ENCODE results near the gene PLTP.

PLTP gene

GRCh38 chr20:45953672-45954071, 41.7 kb upstream of the PLTP start:
- TF ChIP-seq, protein P1, sequence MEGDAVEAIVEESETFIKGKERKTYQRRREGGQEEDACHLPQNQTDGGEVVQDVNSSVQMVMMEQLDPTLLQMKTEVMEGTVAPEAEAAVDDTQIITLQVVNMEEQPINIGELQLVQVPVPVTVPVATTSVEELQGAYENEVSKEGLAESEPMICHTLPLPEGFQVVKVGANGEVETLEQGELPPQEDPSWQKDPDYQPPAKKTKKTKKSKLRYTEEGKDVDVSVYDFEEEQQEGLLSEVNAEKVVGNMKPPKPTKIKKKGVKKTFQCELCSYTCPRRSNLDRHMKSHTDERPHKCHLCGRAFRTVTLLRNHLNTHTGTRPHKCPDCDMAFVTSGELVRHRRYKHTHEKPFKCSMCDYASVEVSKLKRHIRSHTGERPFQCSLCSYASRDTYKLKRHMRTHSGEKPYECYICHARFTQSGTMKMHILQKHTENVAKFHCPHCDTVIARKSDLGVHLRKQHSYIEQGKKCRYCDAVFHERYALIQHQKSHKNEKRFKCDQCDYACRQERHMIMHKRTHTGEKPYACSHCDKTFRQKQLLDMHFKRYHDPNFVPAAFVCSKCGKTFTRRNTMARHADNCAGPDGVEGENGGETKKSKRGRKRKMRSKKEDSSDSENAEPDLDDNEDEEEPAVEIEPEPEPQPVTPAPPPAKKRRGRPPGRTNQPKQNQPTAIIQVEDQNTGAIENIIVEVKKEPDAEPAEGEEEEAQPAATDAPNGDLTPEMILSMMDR (IDR thresholded peaks at IDR 0.05; ENCODE audit: borderline replicate concordance, control extremely low read depth, extremely low read depth, insufficient read depth, missing control alignments): no peak
- in situ Hi-C loops (cut with MboI; ENCODE audit: low sequenced_read_pairs, unreplicated experiment): no loop called here
- DNase-seq (ENCODE audit: low spot score): no peak

DNA sequence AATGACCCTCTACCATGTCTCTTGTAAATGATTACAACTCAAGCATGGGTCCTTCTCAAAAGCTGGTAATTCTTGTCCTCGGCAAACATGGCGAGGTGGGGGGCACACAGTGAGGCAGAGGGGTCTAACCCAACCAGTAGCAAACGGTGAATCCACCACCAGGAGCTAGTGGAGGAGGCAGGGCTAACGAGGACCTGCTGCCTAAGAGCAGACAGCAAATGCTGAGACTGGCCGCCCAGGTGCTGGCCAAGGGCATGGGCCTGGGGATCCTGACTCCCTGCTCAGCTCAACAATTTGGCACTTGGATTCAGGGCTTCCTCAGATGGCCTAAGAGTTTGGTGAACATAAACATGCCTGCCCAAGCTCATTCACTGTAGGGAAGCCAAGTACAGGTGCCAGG, 40.9 kb upstream of the PLTP start:
- in situ Hi-C loops (cut with MboI; ENCODE audit: low sequenced_read_pairs, unreplicated experiment): no loop called here
- DNase-seq (ENCODE audit: low spot score): no peak
- TF ChIP-seq, protein P1 (IDR thresholded peaks at IDR 0.05; ENCODE audit: borderline replicate concordance, control extremely low read depth, extremely low read depth, insufficient read depth, missing control alignments): no peak

DNA sequence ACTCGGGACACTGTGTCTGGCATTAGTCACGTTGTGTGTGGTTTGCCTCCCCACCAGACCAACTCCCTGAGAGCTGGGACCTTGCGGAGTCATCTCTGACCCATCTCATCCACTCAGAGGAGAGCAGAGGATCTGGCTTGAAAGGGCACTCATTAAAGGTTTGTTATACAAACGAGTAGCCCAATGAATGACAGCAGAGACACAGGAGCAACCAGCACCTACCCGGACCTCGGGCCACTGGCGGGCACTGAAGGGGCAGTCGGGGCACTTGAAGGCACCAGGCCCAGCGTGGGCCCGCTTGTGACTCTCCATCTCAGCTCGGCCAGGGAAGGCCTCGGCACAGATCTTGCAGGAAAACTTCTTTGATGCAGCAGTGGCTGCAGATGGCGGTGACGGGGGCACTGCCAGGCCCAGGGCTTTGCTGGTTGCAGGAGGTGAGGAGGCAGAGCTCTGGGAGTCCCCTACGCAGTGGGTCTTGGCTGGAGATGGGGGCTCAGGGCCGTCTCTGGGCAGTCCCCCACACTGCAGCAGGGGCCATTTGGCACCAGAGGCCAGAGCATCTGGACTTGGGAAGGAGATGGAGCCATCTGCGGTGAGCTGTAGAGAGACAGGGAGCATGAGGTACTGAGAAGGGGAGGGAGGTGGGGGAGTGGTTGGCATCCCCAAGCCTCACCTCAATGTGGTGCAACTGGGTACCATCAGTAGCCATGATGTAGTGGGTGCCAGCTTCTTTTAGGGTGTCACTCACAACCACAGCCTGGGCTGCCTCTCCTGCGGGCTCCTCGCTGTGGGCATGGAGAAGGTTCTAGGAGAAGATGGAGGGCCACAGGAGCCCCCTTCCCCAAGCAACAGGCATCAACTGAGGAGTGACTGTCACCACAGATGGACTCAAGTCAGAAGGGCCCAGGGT, 40.2 kb upstream of the PLTP start:
- TF ChIP-seq, protein P1 (IDR thresholded peaks at IDR 0.05; ENCODE audit: borderline replicate concordance, control extremely low read depth, extremely low read depth, insufficient read depth, missing control alignments): no peak
- in situ Hi-C loops (cut with MboI; ENCODE audit: low sequenced_read_pairs, unreplicated experiment): no loop called here
- no peak for DNase-seq (ENCODE audit: low spot score)

DNA sequence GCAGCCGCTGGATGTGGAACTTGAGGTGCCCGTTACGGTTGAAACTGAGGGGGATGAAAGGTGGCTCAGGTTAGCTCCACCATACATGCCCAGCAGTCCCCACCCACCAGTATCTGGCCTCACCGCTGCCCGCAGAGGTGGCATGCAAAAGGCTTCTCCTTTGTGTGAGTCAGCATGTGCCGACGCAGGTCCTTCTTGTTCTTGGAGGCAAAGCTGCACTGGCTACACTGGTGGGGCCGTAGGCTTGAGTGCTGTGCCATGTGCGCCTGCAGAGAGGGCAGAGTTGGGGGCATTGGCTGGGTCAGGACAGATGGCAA, 38.3 kb upstream of the PLTP start:
- in situ Hi-C loops (cut with MboI; ENCODE audit: low sequenced_read_pairs, unreplicated experiment): no loop called here
- DNase-seq (ENCODE audit: low spot score): no peak
- TF ChIP-seq, protein P1 (IDR thresholded peaks at IDR 0.05; ENCODE audit: borderline replicate concordance, control extremely low read depth, extremely low read depth, insufficient read depth, missing control alignments): no peak

- in situ Hi-C loops (cut with MboI; ENCODE audit: low sequenced_read_pairs, unreplicated experiment): no loop called here
- no peak for DNase-seq (ENCODE audit: low spot score)
- TF ChIP-seq, protein P1 (IDR thresholded peaks at IDR 0.05; ENCODE audit: borderline replicate concordance, control extremely low read depth, extremely low read depth, insufficient read depth, missing control alignments): no peak
These were observed 37.8 kb upstream of the PLTP start for GRCh38 chr20:45949542-45950329.

- DNase-seq (ENCODE audit: low spot score): no peak
- in situ Hi-C loops (cut with MboI; ENCODE audit: low sequenced_read_pairs, unreplicated experiment): no loop called here
- TF ChIP-seq, protein P1 (IDR thresholded peaks at IDR 0.05; ENCODE audit: borderline replicate concordance, control extremely low read depth, extremely low read depth, insufficient read depth, missing control alignments): no peak
These were observed 37.0 kb upstream of the PLTP start for GRCh38 chr20:45948742-45949541.
